Epithelial cell of esophagus (primary cell): ENCODE data around the gene ABHD5.

Experiments
- DNase-seq: peaks from one replicate; pipeline ENCODE4 v3.0.0; 2010; ENCODE audit warnings: low read depth
- H3K4me3 ChIP-seq: 2 replicates; pipeline ENCODE4 v1.5.1; 2011; ENCODE audit warnings: mild to moderate bottlenecking, low read length, control low read depth
- TF ChIP-seq, protein P1 (sequence below): IDR thresholded peaks from 2 replicates; pipeline ENCODE4 v1.5.1; 2011; ENCODE audit warnings: low read depth, mild to moderate bottlenecking, low read length, control low read depth, inconsistent platforms; ENCODE audit not compliant: insufficient read depth; ENCODE audit errors: missing control alignments

The ABHD5 gene

DNA sequence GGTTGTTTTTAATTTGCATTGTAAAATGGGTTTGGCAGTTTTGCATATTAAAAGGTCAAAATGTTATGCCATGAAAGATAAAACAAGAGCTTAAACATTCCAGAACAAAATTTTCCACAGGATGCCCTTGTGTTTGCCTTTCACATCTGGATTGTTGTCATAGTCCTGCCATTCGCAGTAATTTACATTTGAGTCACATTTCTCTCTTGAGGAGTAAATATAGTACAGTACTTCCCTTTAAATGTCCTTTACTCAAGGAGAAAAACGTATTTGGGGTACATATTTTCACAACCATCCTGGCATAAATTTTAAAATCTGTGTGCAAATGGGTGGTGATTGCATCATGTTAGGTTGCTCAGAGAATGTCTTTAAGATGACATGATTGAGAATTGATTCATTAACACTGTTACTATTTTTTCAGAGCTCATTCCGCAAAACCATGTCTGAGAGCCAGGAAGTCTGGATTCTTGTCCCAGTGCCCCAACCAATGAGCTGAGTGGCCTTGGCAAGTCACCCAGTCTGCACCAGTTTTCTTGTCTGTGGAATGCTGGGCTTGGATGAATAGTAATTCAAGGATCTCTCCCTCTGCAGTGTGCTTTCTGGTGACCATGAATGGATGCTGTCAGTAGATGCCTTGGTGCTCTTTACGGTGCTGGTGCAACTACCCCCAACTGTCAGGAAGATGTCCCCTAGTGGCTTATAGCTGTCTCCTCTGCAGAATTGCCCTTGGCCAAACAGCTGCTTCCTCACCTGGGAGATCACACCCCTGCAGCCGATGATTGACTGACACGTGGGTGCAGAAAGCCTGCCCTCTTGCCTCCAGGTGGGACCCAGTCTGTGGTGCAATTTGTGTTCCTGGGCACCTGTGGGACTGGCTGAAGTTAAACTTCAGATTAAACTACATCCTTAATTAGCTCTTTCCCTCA lies 43.0 kb downstream of the ABHD5 start:
- TF ChIP-seq, protein P1, sequence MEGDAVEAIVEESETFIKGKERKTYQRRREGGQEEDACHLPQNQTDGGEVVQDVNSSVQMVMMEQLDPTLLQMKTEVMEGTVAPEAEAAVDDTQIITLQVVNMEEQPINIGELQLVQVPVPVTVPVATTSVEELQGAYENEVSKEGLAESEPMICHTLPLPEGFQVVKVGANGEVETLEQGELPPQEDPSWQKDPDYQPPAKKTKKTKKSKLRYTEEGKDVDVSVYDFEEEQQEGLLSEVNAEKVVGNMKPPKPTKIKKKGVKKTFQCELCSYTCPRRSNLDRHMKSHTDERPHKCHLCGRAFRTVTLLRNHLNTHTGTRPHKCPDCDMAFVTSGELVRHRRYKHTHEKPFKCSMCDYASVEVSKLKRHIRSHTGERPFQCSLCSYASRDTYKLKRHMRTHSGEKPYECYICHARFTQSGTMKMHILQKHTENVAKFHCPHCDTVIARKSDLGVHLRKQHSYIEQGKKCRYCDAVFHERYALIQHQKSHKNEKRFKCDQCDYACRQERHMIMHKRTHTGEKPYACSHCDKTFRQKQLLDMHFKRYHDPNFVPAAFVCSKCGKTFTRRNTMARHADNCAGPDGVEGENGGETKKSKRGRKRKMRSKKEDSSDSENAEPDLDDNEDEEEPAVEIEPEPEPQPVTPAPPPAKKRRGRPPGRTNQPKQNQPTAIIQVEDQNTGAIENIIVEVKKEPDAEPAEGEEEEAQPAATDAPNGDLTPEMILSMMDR: no peak

DNA sequence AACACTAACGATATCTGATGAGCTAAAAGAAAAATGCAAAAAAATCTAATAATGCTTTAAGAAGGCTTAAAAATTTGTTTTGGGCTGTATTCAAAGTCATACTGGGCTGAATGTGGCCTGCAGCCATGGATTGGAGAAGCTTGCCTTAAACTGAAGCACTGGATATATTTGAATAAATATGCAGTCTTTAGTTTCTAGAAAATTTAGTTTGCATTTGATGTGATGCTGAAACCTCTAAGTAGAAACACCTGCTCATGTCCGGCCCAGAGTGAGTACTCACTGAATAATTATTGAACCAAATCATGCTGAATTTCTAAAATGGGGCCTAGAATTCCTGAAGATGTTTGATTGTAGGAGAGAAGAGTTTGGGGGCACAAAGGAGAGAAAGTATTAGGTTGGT lies 43.9 kb downstream of the ABHD5 start:
- TF ChIP-seq, protein P1: no peak
- DNase-seq: no peak
- H3K4me3 ChIP-seq: no peak overlapping the region

More for the DNA sequence above, 43.0 kb downstream of the ABHD5 start:
- H3K4me3 ChIP-seq: no peak overlapping the region
- peak; percentile 59 for DNase-seq

DNA sequence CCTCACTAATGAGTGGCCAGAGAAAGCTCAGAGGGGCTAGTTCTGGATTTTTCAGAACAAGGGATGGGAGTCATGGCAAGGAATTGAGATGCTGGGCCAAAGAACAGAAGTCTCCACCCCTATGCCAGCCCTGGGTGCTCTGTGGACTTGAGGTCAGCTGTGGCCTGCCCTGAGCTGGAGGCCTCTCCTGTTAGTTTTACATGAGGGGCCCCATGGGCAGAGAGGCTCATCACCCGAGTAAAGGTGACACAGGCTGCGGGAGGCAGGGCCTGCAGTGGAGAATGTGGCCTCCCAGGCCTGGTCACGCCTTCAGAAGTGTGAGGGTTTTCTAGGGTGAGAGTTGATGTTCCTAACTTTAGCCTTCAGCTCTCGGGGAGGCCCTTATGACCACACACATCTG lies 44.9 kb downstream of the ABHD5 start:
- TF ChIP-seq, protein P1: no peak
- DNase-seq: no peak
- H3K4me3 ChIP-seq: no peak overlapping the region

DNA sequence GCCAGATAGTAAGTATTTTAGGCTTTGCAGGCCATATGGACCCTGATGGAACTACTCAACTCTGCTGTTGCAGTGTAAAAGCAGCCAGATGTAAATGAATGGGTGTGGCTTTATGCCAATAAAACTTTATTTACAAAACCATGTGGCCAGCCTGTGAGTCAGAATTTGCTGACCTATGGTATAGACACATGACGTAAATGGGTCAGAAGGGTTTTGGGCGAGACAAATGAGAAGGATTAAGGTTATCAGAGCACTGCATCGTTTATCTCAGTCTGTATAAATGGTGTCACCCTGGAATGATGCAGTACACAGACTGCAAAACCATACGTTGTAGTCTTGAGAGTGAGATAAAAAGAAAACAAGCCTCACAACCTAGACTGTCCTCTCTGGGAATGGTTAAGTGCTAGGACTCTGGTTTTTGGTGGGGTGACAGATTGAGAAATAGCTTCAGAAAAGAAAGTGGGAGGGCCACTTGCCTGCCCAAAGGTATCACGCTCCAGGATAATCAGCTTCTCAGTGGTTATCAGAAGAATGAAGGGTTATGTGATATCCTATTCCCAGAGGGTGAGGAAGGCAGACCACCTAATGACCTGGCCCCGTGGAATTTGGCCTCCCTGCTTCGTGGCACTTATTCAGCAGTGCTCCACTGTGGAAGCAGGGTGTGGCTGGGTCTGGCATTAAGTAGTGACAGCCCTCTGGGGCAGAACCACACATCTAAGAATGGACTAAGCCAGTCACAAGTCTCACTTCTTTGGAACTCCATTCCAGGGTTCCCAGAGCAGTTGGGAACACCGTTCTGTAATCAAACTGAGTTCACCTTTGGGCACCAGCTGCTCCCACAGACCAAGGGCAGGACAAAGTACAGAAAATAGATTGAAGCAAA lies 46.1 kb downstream of the ABHD5 start:
- H3K4me3 ChIP-seq: no peak overlapping the region
- TF ChIP-seq, protein P1: no peak
- DNase-seq: no peak

DNA sequence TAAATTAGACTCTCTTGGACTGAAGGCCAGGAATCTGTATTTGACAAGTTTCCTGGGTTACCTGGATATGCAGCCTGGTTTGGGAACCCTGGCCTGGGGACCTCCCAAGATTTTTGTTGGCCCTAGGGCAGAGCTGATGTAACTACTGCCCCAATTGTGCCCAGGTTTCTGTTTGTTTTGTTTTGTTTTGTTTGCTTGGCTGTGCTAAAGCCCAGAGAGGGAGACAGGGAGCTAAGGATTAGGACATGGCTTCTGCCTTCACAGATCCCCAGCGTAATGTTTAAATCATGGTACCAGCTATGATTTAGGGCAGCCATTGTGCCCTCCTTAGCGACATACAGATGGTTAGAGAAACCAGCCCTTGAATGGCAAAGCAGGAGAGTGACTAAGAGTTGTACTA lies 47.6 kb downstream of the ABHD5 start:
- no peak overlapping the region for H3K4me3 ChIP-seq
- TF ChIP-seq, protein P1: no peak
- DNase-seq: no peak

DNA sequence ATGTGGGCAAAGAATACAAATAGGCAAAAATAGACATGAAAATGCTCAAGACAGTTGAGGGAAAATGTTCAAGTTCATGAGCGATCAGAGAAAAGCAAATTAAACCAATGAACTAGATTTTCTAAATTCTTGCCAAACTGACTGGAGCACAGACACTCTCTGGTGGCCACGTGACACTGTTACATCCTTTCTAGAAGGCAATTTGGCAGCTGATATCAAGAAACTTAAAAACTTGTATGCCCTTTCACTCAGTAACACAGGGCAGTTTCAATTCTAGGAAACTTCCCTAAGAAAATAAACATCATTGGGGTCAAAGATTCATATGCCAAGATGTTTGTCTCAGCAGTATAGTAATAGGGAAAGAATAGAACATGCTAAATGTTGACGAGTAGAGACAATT lies 52.2 kb downstream of the ABHD5 start:
- DNase-seq: no peak
- TF ChIP-seq, protein P1: peak; percentile 43

More for the DNA sequence above, 52.2 kb downstream of the ABHD5 start:
- H3K4me3 ChIP-seq: no peak overlapping the region
